SK-N-MC (cell line): ENCODE results near the gene SCLY.

Source experiments
- EZH2 ChIP-seq: fragments of 200-600 bp; sonication (generic); IDR thresholded peaks from one replicate; pipeline ENCODE4 v1.6.1; 2017; ENCODE audit warnings: antibody characterized with exemption
- POLR2AphosphoS5 ChIP-seq: IDR thresholded peaks from 2 replicates; pipeline ENCODE4 v1.6.1; 2012; ENCODE audit warnings: mild to moderate bottlenecking, low read depth, low read length, borderline replicate concordance

DNA sequence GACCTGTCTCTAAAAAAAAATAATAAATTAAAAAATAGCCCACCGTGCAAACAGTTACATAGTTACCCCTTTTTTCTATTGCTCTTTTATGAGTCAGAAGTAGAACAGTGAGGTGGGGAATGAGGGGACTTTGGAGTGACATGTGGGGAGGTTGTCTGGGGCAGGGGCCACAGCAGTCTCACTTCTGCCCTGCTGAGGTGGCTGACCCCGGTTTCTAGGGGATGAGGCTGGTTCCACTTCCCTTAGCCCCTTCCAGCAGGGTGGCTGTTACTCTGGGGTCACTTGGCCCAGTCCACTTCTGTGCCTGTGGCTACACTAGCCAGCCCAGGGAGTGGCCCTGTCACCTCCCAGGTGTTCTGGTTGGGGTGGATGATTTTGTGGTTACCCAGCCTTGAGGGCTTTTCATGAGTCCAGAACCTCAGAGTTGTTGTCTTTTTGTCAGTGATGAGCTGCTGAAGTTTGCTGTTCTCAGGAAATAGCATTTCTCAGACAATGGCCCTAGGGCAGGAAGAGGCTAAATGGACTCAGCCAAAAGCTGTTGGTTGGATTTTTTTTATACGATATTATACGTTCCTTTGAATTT lies 28.0 kb upstream of the SCLY start:
- TF ChIP-seq POLR2AphosphoS5 (no peak), EZH2 (no peak)
